ENCODE data around the gene MST1R. TPM values are rescaled to one million over a fixed set of nuclear protein-coding genes. Genes with fewer than 3 reads are reported as not detected.

Gene MST1R
- polyA plus RNA-seq, 1 donor (not counting 4 experiments of a cell fraction or from before 2014, with no cell fraction given) = 106 TPM

DNA sequence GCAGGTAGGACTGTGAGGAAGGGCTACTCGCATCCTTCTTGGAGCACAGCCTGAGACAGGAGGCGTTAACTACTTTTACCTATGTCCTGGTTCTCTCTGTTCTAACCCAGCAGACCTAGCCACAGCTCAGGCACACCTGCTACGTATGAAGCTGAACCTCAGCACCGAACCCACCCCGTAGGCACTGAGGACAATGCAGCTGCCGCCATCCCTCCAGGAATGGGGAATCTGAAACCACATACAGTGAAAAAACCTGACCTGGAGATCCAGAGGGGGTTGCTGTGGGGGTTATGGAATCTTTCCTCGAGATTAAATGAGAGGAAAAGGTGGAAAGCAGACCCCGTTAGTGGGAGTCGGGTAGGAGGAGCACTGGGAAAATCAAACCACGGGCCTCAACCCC lies 14.4 kb downstream of the MST1R start:
- no peak overlapping the region for H2AFZ ChIP-seq (ENCODE audit: control insufficient read depth, low read length)
- dilution Hi-C loops (cut with MboI; ENCODE audit: extremely low pct_ligation_motif_present, low sequenced_read_pairs) = no loop called here
- no peaks in the 10 kb centered on the region for H3K4me1 ChIP-seq (ENCODE audit: control insufficient read depth, extremely low read depth, insufficient read depth, low read length)
- H3K4me2 ChIP-seq (ENCODE audit: control insufficient read depth, extremely low read depth, insufficient read depth, low read depth, low read length) = no peak overlapping the region
- H3K9me3 ChIP-seq (ENCODE audit: control insufficient read depth, low read depth, low read length) = no peaks in the 10 kb centered on the region
- peaks cover 17% of the 10 kb centered on the region for H4K20me1 ChIP-seq (ENCODE audit: control insufficient read depth, extremely low read depth, insufficient read depth, low read length)
- TF ChIP-seq, protein P1, sequence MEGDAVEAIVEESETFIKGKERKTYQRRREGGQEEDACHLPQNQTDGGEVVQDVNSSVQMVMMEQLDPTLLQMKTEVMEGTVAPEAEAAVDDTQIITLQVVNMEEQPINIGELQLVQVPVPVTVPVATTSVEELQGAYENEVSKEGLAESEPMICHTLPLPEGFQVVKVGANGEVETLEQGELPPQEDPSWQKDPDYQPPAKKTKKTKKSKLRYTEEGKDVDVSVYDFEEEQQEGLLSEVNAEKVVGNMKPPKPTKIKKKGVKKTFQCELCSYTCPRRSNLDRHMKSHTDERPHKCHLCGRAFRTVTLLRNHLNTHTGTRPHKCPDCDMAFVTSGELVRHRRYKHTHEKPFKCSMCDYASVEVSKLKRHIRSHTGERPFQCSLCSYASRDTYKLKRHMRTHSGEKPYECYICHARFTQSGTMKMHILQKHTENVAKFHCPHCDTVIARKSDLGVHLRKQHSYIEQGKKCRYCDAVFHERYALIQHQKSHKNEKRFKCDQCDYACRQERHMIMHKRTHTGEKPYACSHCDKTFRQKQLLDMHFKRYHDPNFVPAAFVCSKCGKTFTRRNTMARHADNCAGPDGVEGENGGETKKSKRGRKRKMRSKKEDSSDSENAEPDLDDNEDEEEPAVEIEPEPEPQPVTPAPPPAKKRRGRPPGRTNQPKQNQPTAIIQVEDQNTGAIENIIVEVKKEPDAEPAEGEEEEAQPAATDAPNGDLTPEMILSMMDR (optimal IDR thresholded peaks at IDR 0.05 in 1 of 3, IDR thresholded peaks at IDR 0.05 in 1 of 3, conservative IDR thresholded peaks at IDR 0.05 in 1 of 3; ENCODE audit: extremely low read depth in 1 of 3, insufficient read depth in 2 of 3, low read length in 3 of 3) = no peak
- no peak for TF ChIP-seq EZH2 (IDR thresholded peaks at IDR 0.05; ENCODE audit: low read length)
- H3K27me3 ChIP-seq (ENCODE audit: control insufficient read depth, extremely low read depth, insufficient read depth, low read length) = no peaks in the 10 kb centered on the region
- H3K79me2 ChIP-seq (ENCODE audit: control insufficient read depth, insufficient read depth, low read length) = peaks cover 3% of the 10 kb centered on the region
- H3K9me1 ChIP-seq (ENCODE audit: control insufficient read depth, extremely low read depth, insufficient read depth, low read length) = no peaks in the 10 kb centered on the region
- FAIRE-seq (no peak), DNase-seq (ENCODE audit: low read depth, low spot score) (no peak)
- peaks cover 46 to 52% of the 10 kb centered on the region in 2 experiments for H3K36me3 ChIP-seq (ENCODE audit: control insufficient read depth in 2 of 2, extremely low read depth in 1 of 2, insufficient read depth in 2 of 2, low read length in 2 of 2)
- H3K4me3 ChIP-seq (ENCODE audit: control insufficient read depth in 2 of 3, extremely low read depth in 1 of 3, insufficient read depth in 2 of 3, low read depth in 1 of 3, low read length in 3 of 3) = no peak overlapping the region
- H3K27ac ChIP-seq (ENCODE audit: control insufficient read depth, insufficient read depth, low read length) = no peak overlapping the region
- H3K9ac ChIP-seq (ENCODE audit: control insufficient read depth, extremely low read depth, insufficient read depth, low read length) = no peak overlapping the region

GRCh38 chr3:49886922-49887265 lies 16.8 kb downstream of the MST1R start:
- H3K4me2 ChIP-seq (ENCODE audit: control insufficient read depth, extremely low read depth, insufficient read depth, low read depth, low read length) = no peak overlapping the region
- H3K79me2 ChIP-seq (ENCODE audit: control insufficient read depth, insufficient read depth, low read length) = peaks cover 3% of the 10 kb centered on the region
- no peak overlapping the region for H3K27ac ChIP-seq (ENCODE audit: control insufficient read depth, insufficient read depth, low read length)
- no peak overlapping the region for H3K4me3 ChIP-seq (ENCODE audit: control insufficient read depth in 2 of 3, extremely low read depth in 1 of 3, insufficient read depth in 2 of 3, low read depth in 1 of 3, low read length in 3 of 3)
- H3K4me1 ChIP-seq (ENCODE audit: control insufficient read depth, extremely low read depth, insufficient read depth, low read length) = no peaks in the 10 kb centered on the region
- H4K20me1 ChIP-seq (ENCODE audit: control insufficient read depth, extremely low read depth, insufficient read depth, low read length) = peaks cover 21% of the 10 kb centered on the region
- dilution Hi-C loops (cut with MboI; ENCODE audit: extremely low pct_ligation_motif_present, low sequenced_read_pairs) = no loop called here
- H3K9me1 ChIP-seq (ENCODE audit: control insufficient read depth, extremely low read depth, insufficient read depth, low read length) = no peaks in the 10 kb centered on the region
- no peak overlapping the region for H3K9ac ChIP-seq (ENCODE audit: control insufficient read depth, extremely low read depth, insufficient read depth, low read length)
- FAIRE-seq (no peak), DNase-seq (ENCODE audit: low read depth, low spot score) (no peak)
- no peaks in the 10 kb centered on the region for H3K9me3 ChIP-seq (ENCODE audit: control insufficient read depth, low read depth, low read length)
- H2AFZ ChIP-seq (ENCODE audit: control insufficient read depth, low read length) = no peak overlapping the region
- H3K36me3 ChIP-seq (ENCODE audit: control insufficient read depth in 2 of 2, extremely low read depth in 1 of 2, insufficient read depth in 2 of 2, low read length in 2 of 2) = peaks cover 46 to 49% of the 10 kb centered on the region in 2 experiments
- no peak for TF ChIP-seq EZH2 (IDR thresholded peaks at IDR 0.05; ENCODE audit: low read length)
- TF ChIP-seq, protein P1 (optimal IDR thresholded peaks at IDR 0.05 in 1 of 3, IDR thresholded peaks at IDR 0.05 in 1 of 3, conservative IDR thresholded peaks at IDR 0.05 in 1 of 3; ENCODE audit: extremely low read depth in 1 of 3, insufficient read depth in 2 of 3, low read length in 3 of 3) = no peak
- H3K27me3 ChIP-seq (ENCODE audit: control insufficient read depth, extremely low read depth, insufficient read depth, low read length) = no peaks in the 10 kb centered on the region

All from keratinocyte (primary cell).